T47D (cell line): ENCODE measurements around the gene NMU.
"Not testable (repeated sequence)": the region's sequence is repeated elsewhere in the genome, so short reads cannot be mapped to it uniquely, and the experiment has no call there.

Experiments used
- DNase-seq, 2 experiments: peaks; one replicate each; pipeline versions ENCODE4 v3.0.0 to v3.0.0-alpha.2; 2011 to 2012; ENCODE audit warnings: low read depth in 1 of 2, low spot score in 1 of 2
- JUND ChIP-seq: IDR thresholded peaks from 2 replicates; pipeline ENCODE4 v1.6.1; 2012; ENCODE audit warnings: low read depth
- in situ Hi-C: cut with HindIII; loops from 2 replicates; pipeline ENCODE4 v1.10.0; 2016; ENCODE audit warnings: low sequenced_read_pairs, low pct_unique_long_range_greater_than_20kb

Gene NMU

GRCh38 chr4:55613621-55614020 is 22.5 kb downstream of the NMU start:
- in situ Hi-C loops, result no loop called here
- no peak for DNase-seq
- TF ChIP-seq JUND, result no peak

- DNase-seq, result no peak
- in situ Hi-C loops, result no loop called here
- TF ChIP-seq JUND, result no peak
Observed at GRCh38 chr4:55612341-55612740, 23.8 kb downstream of the NMU start.

GRCh38 chr4:55611358-55612059 is 24.6 kb downstream of the NMU start:
- no peak for DNase-seq
- no peak for TF ChIP-seq JUND
- in situ Hi-C loops, result no loop called here

GRCh38 chr4:55610381-55610780 is 25.7 kb downstream of the NMU start:
- TF ChIP-seq JUND, result no peak
- in situ Hi-C loops, result no loop called here
- DNase-seq, result no peak

GRCh38 chr4:55609393-55609866 is 26.7 kb downstream of the NMU start:
- in situ Hi-C loops, result no loop called here
- TF ChIP-seq JUND, result no peak
- no peak for DNase-seq

GRCh38 chr4:55608591-55608990 is 27.5 kb downstream of the NMU start:
- DNase-seq, result no peak
- TF ChIP-seq JUND, result no peak
- in situ Hi-C loops, result no loop called here

GRCh38 chr4:55604996-55605395 is 31.1 kb downstream of the NMU start:
- TF ChIP-seq JUND, result no peak
- in situ Hi-C loops, result no loop called here
- no peak for DNase-seq

GRCh38 chr4:55600640-55601039 is 35.5 kb downstream of the NMU start:
- no peak for DNase-seq
- in situ Hi-C loops, result no loop called here
- no peak for TF ChIP-seq JUND

GRCh38 chr4:55598641-55599040 is 37.5 kb downstream of the NMU start:
- no peak for TF ChIP-seq JUND
- in situ Hi-C loops, result no loop called here
- no peak for DNase-seq

GRCh38 chr4:55592014-55592413 is 44.1 kb downstream of the NMU start, which contains the start of gene PDCL2:
Gene PDCL2, minus strand, starts transcription at chr4:55592245. Its CDS starts 136 bp downstream, at chr4:55592109.
- DNase-seq, result no peak
- no peak for TF ChIP-seq JUND
- in situ Hi-C loops, result no loop called here

GRCh38 chr4:55588160-55588559 is 47.9 kb downstream of the NMU start:
- in situ Hi-C loops, result no loop called here
- no peak for TF ChIP-seq JUND
- DNase-seq, result no peak

GRCh38 chr4:55582773-55583172 is 53.3 kb downstream of the NMU start:
- in situ Hi-C loops, DNase-seq: not testable (repeated sequence)

- no peak for DNase-seq
- no peak for TF ChIP-seq JUND
- in situ Hi-C loops, result no loop called here
Observed at GRCh38 chr4:55578341-55579010, 57.6 kb downstream of the NMU start.
